GM12864 (cell line): ENCODE results near the gene HVCN1.

ENCODE experiments used
- DNase-seq: peaks from one replicate; pipeline ENCODE4 v3.0.0-alpha.2; 2011; ENCODE audit warnings: low read depth
- H3K4me3 ChIP-seq: 2 replicates; pipeline ENCODE4 v1.5.1; 2011; ENCODE audit warnings: mild to moderate bottlenecking, low read depth, low read length, control low read depth
- TF ChIP-seq, protein P1 (sequence below): IDR thresholded peaks from 2 replicates; pipeline ENCODE4 v1.5.1; 2011; ENCODE audit warnings: low read depth, mild to moderate bottlenecking, moderate library complexity, low read length, control low read depth, inconsistent platforms; ENCODE audit errors: missing control alignments

The HVCN1 gene

DNA sequence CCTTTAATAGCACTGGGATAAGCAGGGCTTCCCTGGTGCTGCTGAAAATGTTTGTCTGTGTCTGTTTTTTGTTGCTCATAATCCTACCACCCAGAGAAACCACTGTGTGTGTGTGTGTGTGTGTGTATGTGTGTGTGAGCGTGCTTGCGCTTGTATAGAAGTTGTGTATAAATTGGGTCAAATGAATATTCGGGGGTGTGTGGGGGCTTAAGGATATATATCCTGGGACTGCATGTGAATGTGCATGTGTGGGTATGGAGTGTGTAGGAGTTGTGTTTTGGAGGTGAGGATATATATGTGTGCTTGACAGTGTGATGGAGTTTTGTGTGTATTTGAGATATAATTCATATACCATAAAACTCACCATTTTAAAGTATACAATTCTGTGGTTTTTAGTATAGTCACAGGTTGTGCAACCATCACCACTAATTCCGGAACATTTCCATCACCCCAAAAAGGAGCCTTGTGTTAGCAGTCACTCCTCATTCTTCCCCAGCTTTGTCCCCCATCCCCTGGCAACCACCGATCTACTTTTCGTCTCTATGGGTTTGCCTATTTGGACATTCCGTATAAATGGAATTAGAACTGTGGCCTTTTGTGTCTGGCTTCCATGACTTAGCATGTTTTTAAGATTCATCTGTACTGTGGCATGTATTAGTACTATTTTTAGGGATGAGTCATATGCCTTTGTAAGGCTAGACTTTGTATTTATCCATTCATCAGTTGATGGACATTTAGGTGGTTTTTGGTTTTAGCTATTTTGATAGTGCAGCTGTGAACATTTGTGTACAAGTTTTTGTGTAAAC, 49.4 kb downstream of the HVCN1 start:
- DNase-seq, result no peak
- H3K4me3 ChIP-seq, result no peak overlapping the region
- TF ChIP-seq, protein P1, sequence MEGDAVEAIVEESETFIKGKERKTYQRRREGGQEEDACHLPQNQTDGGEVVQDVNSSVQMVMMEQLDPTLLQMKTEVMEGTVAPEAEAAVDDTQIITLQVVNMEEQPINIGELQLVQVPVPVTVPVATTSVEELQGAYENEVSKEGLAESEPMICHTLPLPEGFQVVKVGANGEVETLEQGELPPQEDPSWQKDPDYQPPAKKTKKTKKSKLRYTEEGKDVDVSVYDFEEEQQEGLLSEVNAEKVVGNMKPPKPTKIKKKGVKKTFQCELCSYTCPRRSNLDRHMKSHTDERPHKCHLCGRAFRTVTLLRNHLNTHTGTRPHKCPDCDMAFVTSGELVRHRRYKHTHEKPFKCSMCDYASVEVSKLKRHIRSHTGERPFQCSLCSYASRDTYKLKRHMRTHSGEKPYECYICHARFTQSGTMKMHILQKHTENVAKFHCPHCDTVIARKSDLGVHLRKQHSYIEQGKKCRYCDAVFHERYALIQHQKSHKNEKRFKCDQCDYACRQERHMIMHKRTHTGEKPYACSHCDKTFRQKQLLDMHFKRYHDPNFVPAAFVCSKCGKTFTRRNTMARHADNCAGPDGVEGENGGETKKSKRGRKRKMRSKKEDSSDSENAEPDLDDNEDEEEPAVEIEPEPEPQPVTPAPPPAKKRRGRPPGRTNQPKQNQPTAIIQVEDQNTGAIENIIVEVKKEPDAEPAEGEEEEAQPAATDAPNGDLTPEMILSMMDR, result no peak

DNA sequence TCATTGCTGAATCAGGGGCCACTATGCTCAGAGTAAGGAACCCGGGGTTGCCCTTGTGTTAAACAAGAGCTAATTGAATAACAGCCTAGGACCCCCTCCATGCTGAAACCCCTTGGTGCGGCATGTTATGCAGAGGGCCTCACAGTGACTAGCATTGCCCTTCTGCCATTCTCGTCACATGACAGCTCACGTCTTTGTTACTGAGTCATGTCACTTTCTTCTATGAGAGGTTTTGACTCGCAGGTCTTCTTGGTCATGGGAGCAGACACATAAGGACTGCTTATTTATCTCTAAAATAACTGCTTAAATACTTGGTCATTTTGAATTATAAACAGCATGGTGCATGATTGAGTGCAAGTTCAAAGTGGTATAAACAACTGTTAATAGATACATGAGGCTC, 50.1 kb downstream of the HVCN1 start:
- no peak for DNase-seq
- H3K4me3 ChIP-seq, result no peak overlapping the region
- TF ChIP-seq, protein P1, result no peak

DNA sequence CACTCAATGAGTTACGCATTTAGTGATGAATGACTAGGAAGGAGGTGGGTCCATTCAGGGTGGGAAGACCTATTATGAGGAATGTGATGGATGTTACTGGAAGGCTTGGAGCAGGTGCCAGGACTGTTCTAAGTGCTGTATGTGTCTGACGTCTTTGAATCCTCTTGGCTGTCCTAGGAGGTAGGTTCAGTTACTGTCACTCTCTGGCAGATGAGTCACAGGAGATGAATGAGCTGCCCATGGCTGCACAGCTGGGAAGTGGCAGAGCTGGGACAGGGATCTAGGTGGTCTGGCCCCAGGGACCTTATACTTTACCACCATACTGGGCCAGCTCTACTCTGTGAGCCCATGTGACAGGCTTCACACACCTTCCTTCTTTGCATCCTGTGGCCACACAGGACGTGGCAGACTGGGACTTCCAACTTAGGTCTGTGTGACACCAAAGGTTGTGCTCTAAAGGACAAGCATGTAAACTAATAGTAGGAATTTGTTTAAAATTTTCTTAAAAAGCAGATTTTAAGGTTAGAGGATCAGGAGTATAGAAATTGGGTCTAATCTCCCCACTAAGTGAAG, 51.0 kb downstream of the HVCN1 start:
- no peak for DNase-seq
- no peak overlapping the region for H3K4me3 ChIP-seq
- TF ChIP-seq, protein P1, result no peak

GRCh38 chr12:110636516-110636915, 52.4 kb downstream of the HVCN1 start:
- TF ChIP-seq, protein P1, result no peak
- DNase-seq, result no peak
- H3K4me3 ChIP-seq, result no peak overlapping the region

- no peak for DNase-seq
- TF ChIP-seq, protein P1, result no peak
These were observed 53.9 kb downstream of the HVCN1 start for GRCh38 chr12:110635055-110635454.

GRCh38 chr12:110627500-110628195, 61.3 kb downstream of the HVCN1 start:
- no peak overlapping the region for H3K4me3 ChIP-seq
- TF ChIP-seq, protein P1, result no peak
- DNase-seq, result no peak

More at GRCh38 chr12:110635055-110635454, 53.9 kb downstream of the HVCN1 start:
- H3K4me3 ChIP-seq, result no peak overlapping the region
